Pancreas (tissue), 10 donors: ENCODE measurements around the gene RASA3. TPM values are rescaled to one million over a fixed set of nuclear protein-coding genes. Genes with fewer than 3 reads are reported as not detected.

Experiments
- ATAC-seq, 4 donors: fragments of 200-7000 bp; cut with Tn5 transposase; one replicate each; pipeline versions ENCODE4 v1.8.0 to v1.9.1; 2020; ENCODE audit warnings: mild to moderate bottlenecking in 4 of 4, moderate library complexity in 4 of 4
- DNase-seq, 6 donors: peaks; one replicate each; pipeline ENCODE4 v3.0.0-alpha.2; 2020
- FAIRE-seq: peaks from 2 replicates; lab custom pipeline; 2012; peaks lifted over from hg19 to GRCh38; lab: Jason Lieb, UNC
- H3K27ac ChIP-seq, 4 donors: fragments of 200-600 bp; sonication (generic); 1 replicate in 3 of 4; 2 replicates in 1 of 4; pipeline versions ENCODE4 v1.5.0 to v1.8.0; 2020
- H3K27me3 ChIP-seq, 4 donors: fragments of 200-600 bp; one replicate each; pipeline ENCODE4 v1.8.0; 2021
- H3K36me3 ChIP-seq, 3 donors: fragments of 200-600 bp; sonication (generic) in 1 of 3; one replicate each; pipeline versions ENCODE4 v1.5.0 to v1.8.0; 2020 to 2021
- H3K4me1 ChIP-seq, 3 donors: fragments of 200-600 bp; one replicate each; pipeline ENCODE4 v1.8.0; 2021
- H3K4me3 ChIP-seq, 4 donors: fragments of 200-600 bp; sonication (generic) in 2 of 4; one replicate each; pipeline versions ENCODE4 v1.5.0 to v1.8.0; 2020 to 2021
- H3K9me3 ChIP-seq, 4 donors: fragments of 200-600 bp; one replicate each; pipeline ENCODE4 v1.8.0; 2021
- CTCF ChIP-seq, 4 donors: fragments of 200-600 bp; sonication (generic) in 3 of 4; IDR thresholded peaks; one replicate each; pipeline versions ENCODE4 v1.5.0 to v1.8.0; 2021; ENCODE audit warnings: antibody characterized with exemption in 4 of 4
- WGBS, 2 donors: extraction: QIAGEN DNeasy Blood & Tissue Kit; methylation state at CpG; one replicate each; pipeline ENCODE4 v1.1.7; 2013; 5-methylcytosine and 5-hydroxymethylcytosine counted together
- intact Hi-C, 3 donors: fragments of 100-400 bp; cut with DNase I; formaldehyde crosslinking; loops; one replicate each; pipeline versions ENCODE4 v1.11.1 to v1.14.2; 2022
- polyA plus RNA-seq, 2 donors: library from polyadenylated mRNA; stranded (reverse); fragments of 200-250 nt; gene quantifications; one replicate each; pipeline ENCODE4 v1.2.3, GENCODE V29; 2013
- total RNA-seq, 6 donors: library from RNA; stranded (reverse); fragmentation: NEBNext Ultra II Directional in 4 of 6; extraction: Animal tissue kit (Norgen Biotek cat#: 25700) in 4 of 6; gene quantifications; one replicate each; pipeline versions ENCODE4 v1.2.1 to v1.2.4, GENCODE V29; 2021 to 2023
- donor health status: healthy with polysubstance abuse.
- donor health status: DM: no; HTN: no; CAD: no; lungs with moderate emphysema.
- donor health status: DM: no; HTN: no; CAD: no.
- donor health status: control.
- donor health status: control.
- donor health status: Bipolar disorder and iron deficiency.
- donor health status: DM: yes; HTN: yes; CAD: no.
- donor health status: DM: no; HTN: no; CAD: no.
- donor health status: DM: no; HTN: no; CAD: no.
- donor health status: DM: yes; HTN: yes; CAD: no.

Gene RASA3
- total and polyA plus RNA-seq, 8 donors: 5.7 to 11.2 (median 9.1) TPM

GRCh38 chr13:113997845-113998751 lies 134.3 kb downstream of the RASA3 start:
- H3K36me3 ChIP-seq: no peaks in the 10 kb centered on the region
- no peak for TF ChIP-seq CTCF (IDR thresholded peaks at IDR 0.05)
- intact Hi-C loops: no loop called here
- WGBS, 2 donors: 80 to 82% methylated on average over 26 to 29 of the region's 29 CpGs
- no peak overlapping the region for H3K27ac ChIP-seq
- no peaks in the 10 kb centered on the region for H3K9me3 ChIP-seq
- FAIRE-seq: no peak
- no peak overlapping the region for H3K4me3 ChIP-seq
- DNase-seq: peak in 2 of 6 donors; percentile 54 to 60
- no peaks in the 10 kb centered on the region for H3K4me1 ChIP-seq
- H3K27me3 ChIP-seq: no peaks in the 10 kb centered on the region
- peak; percentile 21 to 32 (median 27) for ATAC-seq

GRCh38 chr13:113996912-113997745 lies 135.3 kb downstream of the RASA3 start:
- FAIRE-seq: no peak

GRCh38 chr13:113996081-113996911 lies 136.1 kb downstream of the RASA3 start:
- no peak overlapping the region for H3K27ac ChIP-seq
- H3K4me3 ChIP-seq: no peak overlapping the region
- H3K9me3 ChIP-seq: no peaks in the 10 kb centered on the region
- no peaks in the 10 kb centered on the region for H3K4me1 ChIP-seq
- FAIRE-seq (no peak), ATAC-seq (no peak), DNase-seq (peak in 2 of 6 donors; percentile 23 to 61)
- intact Hi-C loops: no loop called here
- no peaks in the 10 kb centered on the region for H3K36me3 ChIP-seq
- H3K27me3 ChIP-seq: no peaks in the 10 kb centered on the region
- TF ChIP-seq CTCF (IDR thresholded peaks at IDR 0.05): no peak
- 93 to 95% methylated on average over 38 of the region's 38 CpGs for WGBS, 2 donors

More at GRCh38 chr13:113996912-113997745, 135.3 kb downstream of the RASA3 start:
- no peak overlapping the region for H3K4me3 ChIP-seq
- no peaks in the 10 kb centered on the region for H3K36me3 ChIP-seq
- H3K27ac ChIP-seq: no peak overlapping the region
- TF ChIP-seq CTCF (IDR thresholded peaks at IDR 0.05): no peak
- no peaks in the 10 kb centered on the region for H3K9me3 ChIP-seq
- H3K4me1 ChIP-seq: no peaks in the 10 kb centered on the region
- ATAC-seq: no peak
- DNase-seq: peak in 2 of 6 donors; percentile 8 to 50
- intact Hi-C loops: no loop called here
- WGBS, 2 donors: 83 to 87% methylated on average over 13 of the region's 13 CpGs
- H3K27me3 ChIP-seq: no peaks in the 10 kb centered on the region

- H3K27ac ChIP-seq: no peak overlapping the region
- no peaks in the 10 kb centered on the region for H3K36me3 ChIP-seq
- no peaks in the 10 kb centered on the region for H3K4me1 ChIP-seq
- no peak for FAIRE-seq
- H3K4me3 ChIP-seq: no peak overlapping the region
- no peak for TF ChIP-seq CTCF (IDR thresholded peaks at IDR 0.05)
- intact Hi-C loops: no loop called here
- no peaks in the 10 kb centered on the region for H3K9me3 ChIP-seq
- H3K27me3 ChIP-seq: no peaks in the 10 kb centered on the region
- peak in 2 of 6 donors; percentile 15 to 55 for DNase-seq
- ATAC-seq: no peak
- 88 to 91% methylated on average over 22 to 23 of the region's 23 CpGs for WGBS, 2 donors
Observed at GRCh38 chr13:113995051-113995601, 137.3 kb downstream of the RASA3 start.
